Measurements from ENCODE around the gene TMPRSS9.
A peak's percentile ranks its signal among the peaks of the same experiment; 100 is the strongest.

The TMPRSS9 gene

GRCh38 chr19:2475018-2475701, 115.1 kb downstream of the TMPRSS9 start:
- H3K27ac ChIP-seq (ENCODE audit: extremely low read depth, low read depth, low read length): peak overlapping the region; percentile 2; the same call in 1 of the 2 replicates
- peak overlapping the region; percentile 34 for H3K4me3 ChIP-seq (ENCODE audit: low read depth, low read length)
- peak; percentile 53; the same call in 1 of the 2 replicates for TF ChIP-seq GLIS2 (tag by site-specific recombination; IDR thresholded peaks at IDR 0.05)
- TF ChIP-seq EGR2 (tag by site-specific recombination; IDR thresholded peaks at IDR 0.05; ENCODE audit: low read depth): peak; percentile 83
- 0 out of 2 replicates have a peak, but pooled peaks have one; percentile 46 for TF ChIP-seq OVOL3 (tag by site-specific recombination; IDR thresholded peaks at IDR 0.05)
- TF ChIP-seq, protein P1, sequence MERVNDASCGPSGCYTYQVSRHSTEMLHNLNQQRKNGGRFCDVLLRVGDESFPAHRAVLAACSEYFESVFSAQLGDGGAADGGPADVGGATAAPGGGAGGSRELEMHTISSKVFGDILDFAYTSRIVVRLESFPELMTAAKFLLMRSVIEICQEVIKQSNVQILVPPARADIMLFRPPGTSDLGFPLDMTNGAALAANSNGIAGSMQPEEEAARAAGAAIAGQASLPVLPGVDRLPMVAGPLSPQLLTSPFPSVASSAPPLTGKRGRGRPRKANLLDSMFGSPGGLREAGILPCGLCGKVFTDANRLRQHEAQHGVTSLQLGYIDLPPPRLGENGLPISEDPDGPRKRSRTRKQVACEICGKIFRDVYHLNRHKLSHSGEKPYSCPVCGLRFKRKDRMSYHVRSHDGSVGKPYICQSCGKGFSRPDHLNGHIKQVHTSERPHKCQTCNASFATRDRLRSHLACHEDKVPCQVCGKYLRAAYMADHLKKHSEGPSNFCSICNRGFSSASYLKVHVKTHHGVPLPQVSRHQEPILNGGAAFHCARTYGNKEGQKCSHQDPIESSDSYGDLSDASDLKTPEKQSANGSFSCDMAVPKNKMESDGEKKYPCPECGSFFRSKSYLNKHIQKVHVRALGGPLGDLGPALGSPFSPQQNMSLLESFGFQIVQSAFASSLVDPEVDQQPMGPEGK (tag by site-specific recombination; IDR thresholded peaks at IDR 0.05): 0 out of 2 replicates have a peak, but pooled peaks have one; percentile 25
- TF ChIP-seq, protein P2, sequence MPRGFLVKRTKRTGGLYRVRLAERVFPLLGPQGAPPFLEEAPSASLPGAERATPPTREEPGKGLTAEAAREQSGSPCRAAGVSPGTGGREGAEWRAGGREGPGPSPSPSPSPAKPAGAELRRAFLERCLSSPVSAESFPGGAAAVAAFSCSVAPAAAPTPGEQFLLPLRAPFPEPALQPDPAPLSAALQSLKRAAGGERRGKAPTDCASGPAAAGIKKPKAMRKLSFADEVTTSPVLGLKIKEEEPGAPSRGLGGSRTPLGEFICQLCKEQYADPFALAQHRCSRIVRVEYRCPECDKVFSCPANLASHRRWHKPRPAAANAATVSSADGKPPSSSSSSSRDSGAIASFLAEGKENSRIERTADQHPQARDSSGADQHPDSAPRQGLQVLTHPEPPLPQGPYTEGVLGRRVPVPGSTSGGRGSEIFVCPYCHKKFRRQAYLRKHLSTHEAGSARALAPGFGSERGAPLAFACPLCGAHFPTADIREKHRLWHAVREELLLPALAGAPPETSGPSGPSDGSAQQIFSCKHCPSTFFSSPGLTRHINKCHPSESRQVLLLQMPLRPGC (tag by site-specific recombination; IDR thresholded peaks at IDR 0.05): peak; percentile 68; the same call in 1 of the 2 replicates
- TF ChIP-seq HIC1 (tag by site-specific recombination; IDR thresholded peaks at IDR 0.05): 0 out of 2 replicates have a peak, but pooled peaks have one; percentile 71
- TF ChIP-seq ZNF768 (tag by site-specific recombination; IDR thresholded peaks at IDR 0.05): peak; percentile 87; the same call in 1 of the 2 replicates
- TF ChIP-seq ZNF280C (tag by site-specific recombination; IDR thresholded peaks at IDR 0.05): no peak
- TF ChIP-seq, protein P3, sequence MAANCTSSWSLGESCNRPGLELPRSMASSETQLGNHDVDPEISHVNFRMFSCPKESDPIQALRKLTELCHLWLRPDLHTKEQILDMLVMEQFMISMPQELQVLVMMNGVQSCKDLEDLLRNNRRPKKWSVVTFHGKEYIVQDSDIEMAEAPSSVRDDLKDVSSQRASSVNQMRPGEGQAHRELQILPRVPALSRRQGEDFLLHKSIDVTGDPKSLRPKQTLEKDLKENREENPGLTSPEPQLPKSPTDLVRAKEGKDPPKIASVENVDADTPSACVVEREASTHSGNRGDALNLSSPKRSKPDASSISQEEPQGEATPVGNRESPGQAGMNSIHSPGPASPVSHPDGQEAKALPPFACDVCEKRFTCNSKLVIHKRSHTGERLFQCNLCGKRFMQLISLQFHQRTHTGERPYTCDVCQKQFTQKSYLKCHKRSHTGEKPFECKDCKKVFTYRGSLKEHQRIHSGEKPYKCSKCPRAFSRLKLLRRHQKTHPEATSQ (tag by site-specific recombination; IDR thresholded peaks at IDR 0.05): peak; percentile 91; the same call in 1 of the 2 replicates
- peak; percentile 22; the same call in 1 of the 2 replicates for TF ChIP-seq ZNF394 (tag by site-specific recombination; IDR thresholded peaks at IDR 0.05; ENCODE audit: borderline replicate concordance)
- peak; percentile 63; the same call in 1 of the 2 replicates for TF ChIP-seq YY1 (tag by site-specific recombination; IDR thresholded peaks at IDR 0.05)
- no peak for TF ChIP-seq PBX3 (CRISPR knock-in tag; IDR thresholded peaks at IDR 0.05)
- TF ChIP-seq, protein P4, sequence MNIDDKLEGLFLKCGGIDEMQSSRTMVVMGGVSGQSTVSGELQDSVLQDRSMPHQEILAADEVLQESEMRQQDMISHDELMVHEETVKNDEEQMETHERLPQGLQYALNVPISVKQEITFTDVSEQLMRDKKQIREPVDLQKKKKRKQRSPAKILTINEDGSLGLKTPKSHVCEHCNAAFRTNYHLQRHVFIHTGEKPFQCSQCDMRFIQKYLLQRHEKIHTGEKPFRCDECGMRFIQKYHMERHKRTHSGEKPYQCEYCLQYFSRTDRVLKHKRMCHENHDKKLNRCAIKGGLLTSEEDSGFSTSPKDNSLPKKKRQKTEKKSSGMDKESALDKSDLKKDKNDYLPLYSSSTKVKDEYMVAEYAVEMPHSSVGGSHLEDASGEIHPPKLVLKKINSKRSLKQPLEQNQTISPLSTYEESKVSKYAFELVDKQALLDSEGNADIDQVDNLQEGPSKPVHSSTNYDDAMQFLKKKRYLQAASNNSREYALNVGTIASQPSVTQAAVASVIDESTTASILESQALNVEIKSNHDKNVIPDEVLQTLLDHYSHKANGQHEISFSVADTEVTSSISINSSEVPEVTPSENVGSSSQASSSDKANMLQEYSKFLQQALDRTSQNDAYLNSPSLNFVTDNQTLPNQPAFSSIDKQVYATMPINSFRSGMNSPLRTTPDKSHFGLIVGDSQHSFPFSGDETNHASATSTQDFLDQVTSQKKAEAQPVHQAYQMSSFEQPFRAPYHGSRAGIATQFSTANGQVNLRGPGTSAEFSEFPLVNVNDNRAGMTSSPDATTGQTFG (tag by site-specific recombination; IDR thresholded peaks at IDR 0.05; ENCODE audit: borderline replicate concordance): 0 out of 2 replicates have a peak, but pooled peaks have one; percentile 19
- TF ChIP-seq, protein P5, sequence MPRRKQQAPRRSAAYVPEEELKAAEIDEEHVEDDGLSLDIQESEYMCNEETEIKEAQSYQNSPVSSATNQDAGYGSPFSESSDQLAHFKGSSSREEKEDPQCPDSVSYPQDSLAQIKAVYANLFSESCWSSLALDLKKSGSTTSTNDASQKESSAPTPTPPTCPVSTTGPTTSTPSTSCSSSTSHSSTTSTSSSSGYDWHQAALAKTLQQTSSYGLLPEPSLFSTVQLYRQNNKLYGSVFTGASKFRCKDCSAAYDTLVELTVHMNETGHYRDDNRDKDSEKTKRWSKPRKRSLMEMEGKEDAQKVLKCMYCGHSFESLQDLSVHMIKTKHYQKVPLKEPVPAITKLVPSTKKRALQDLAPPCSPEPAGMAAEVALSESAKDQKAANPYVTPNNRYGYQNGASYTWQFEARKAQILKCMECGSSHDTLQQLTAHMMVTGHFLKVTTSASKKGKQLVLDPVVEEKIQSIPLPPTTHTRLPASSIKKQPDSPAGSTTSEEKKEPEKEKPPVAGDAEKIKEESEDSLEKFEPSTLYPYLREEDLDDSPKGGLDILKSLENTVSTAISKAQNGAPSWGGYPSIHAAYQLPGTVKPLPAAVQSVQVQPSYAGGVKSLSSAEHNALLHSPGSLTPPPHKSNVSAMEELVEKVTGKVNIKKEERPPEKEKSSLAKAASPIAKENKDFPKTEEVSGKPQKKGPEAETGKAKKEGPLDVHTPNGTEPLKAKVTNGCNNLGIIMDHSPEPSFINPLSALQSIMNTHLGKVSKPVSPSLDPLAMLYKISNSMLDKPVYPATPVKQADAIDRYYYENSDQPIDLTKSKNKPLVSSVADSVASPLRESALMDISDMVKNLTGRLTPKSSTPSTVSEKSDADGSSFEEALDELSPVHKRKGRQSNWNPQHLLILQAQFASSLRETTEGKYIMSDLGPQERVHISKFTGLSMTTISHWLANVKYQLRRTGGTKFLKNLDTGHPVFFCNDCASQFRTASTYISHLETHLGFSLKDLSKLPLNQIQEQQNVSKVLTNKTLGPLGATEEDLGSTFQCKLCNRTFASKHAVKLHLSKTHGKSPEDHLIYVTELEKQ (tag by site-specific recombination; IDR thresholded peaks at IDR 0.05; ENCODE audit: borderline replicate concordance): peak; percentile 48; the same call in 1 of the 2 replicates
- TF ChIP-seq, protein P6, sequence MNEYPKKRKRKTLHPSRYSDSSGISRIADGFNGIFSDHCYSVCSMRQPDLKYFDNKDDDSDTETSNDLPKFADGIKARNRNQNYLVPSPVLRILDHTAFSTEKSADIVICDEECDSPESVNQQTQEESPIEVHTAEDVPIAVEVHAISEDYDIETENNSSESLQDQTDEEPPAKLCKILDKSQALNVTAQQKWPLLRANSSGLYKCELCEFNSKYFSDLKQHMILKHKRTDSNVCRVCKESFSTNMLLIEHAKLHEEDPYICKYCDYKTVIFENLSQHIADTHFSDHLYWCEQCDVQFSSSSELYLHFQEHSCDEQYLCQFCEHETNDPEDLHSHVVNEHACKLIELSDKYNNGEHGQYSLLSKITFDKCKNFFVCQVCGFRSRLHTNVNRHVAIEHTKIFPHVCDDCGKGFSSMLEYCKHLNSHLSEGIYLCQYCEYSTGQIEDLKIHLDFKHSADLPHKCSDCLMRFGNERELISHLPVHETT (tag by site-specific recombination; IDR thresholded peaks at IDR 0.05): peak; percentile 84

More at GRCh38 chr19:2475018-2475701, 115.1 kb downstream of the TMPRSS9 start:
- ChIA-PET POLR2A (interaction anchor here (0.5 to 6.4 kb wide), 69 partner anchors 9 to 1868 kb away, joined by 3 to 374 read pairs (median 8); partner anchors contain the start of genes DOT1L, LMNB2, LSM7 and MPND), CTCF (interaction anchor here (0.6 to 3.7 kb wide), 5 partner anchors 55 to 455 kb away, joined by 3 to 27 read pairs (median 5); no protein-coding TSS in a partner anchor)
- Histone ChIP-seq H3K36me3 (ENCODE audit: control insufficient read depth in 2 of 2, insufficient read depth in 1 of 2, low read length in 2 of 2) (peaks cover 0 to 6% of the 10 kb centered on the region in 2 experiments; a peak in 1 of 3 replicates), H3K4me1 (ENCODE audit: control insufficient read depth, insufficient read depth, low read length) (peaks cover 15% of the 10 kb centered on the region), H3K9me3 (ENCODE audit: control insufficient read depth, insufficient read depth, low read depth, low read length) (no peaks in the 10 kb centered on the region)

Measured in HEK293 (cell line).